AG04449 (cell line): ENCODE measurements around the gene SCGB1A1.

Source experiments
- CTCF ChIA-PET: fragments of 350-600 bp; formaldehyde crosslinking; extraction: SDS; loops from one replicate; lab custom pipeline; 2021; ENCODE audit warnings: antibody characterized with exemption; lab: Yijun Ruan, JAX
- POLR2A ChIA-PET: fragments of 400-600, 350-600 bp; formaldehyde crosslinking; extraction: SDS; loops from one replicate; lab custom pipeline; 2020; ENCODE audit warnings: antibody characterized with exemption, inconsistent platforms; lab: Yijun Ruan, JAX
- DNase-seq: peaks from one replicate; pipeline ENCODE4 v3.0.0-alpha.2; 2010; ENCODE audit warnings: low read depth, low spot score
- H3K4me3 ChIP-seq: 2 replicates; pipeline ENCODE4 v1.5.1; 2011; ENCODE audit warnings: low read depth, mild to moderate bottlenecking, control low read depth, low read length
- TF ChIP-seq, protein P1 (sequence below): IDR thresholded peaks from one replicate; pipeline ENCODE4 v1.5.1; 2011; ENCODE audit warnings: mild to moderate bottlenecking, moderate library complexity, low read length, control low read depth, inconsistent platforms; ENCODE audit not compliant: insufficient read depth; ENCODE audit errors: missing control alignments

The SCGB1A1 gene

DNA sequence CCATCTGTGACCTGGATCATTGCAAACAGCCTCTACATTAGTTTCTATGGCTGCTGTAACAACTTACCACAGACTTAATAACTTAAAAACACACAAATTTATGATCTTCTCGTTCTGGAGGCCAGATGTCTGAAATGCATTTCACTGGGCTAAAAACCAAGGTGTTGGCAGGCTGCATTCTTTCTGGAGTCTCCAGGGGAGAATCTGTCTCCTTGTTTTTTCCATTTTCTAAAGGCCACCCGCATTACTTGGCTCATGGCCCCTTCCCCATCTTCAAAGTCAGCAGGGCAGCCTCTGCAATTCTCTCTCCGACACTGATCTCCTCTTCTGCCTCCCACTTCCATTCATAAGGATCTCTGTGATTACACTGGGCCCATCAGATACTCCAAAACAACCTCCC lies 11.6 kb downstream of the SCGB1A1 start:
- ChIA-PET CTCF (interaction anchor here (13.8 to 16.0 kb wide), 2 partner anchors 110 to 128 kb away, joined by 320 to 337 read pairs; partner anchors contain the start of gene AHNAK), POLR2A (interaction anchor here (1.2 kb wide), 1 partner anchor 144 kb away, joined by 3 read pairs; the partner anchor contains the start of gene EEF1G)
- TF ChIP-seq, protein P1, sequence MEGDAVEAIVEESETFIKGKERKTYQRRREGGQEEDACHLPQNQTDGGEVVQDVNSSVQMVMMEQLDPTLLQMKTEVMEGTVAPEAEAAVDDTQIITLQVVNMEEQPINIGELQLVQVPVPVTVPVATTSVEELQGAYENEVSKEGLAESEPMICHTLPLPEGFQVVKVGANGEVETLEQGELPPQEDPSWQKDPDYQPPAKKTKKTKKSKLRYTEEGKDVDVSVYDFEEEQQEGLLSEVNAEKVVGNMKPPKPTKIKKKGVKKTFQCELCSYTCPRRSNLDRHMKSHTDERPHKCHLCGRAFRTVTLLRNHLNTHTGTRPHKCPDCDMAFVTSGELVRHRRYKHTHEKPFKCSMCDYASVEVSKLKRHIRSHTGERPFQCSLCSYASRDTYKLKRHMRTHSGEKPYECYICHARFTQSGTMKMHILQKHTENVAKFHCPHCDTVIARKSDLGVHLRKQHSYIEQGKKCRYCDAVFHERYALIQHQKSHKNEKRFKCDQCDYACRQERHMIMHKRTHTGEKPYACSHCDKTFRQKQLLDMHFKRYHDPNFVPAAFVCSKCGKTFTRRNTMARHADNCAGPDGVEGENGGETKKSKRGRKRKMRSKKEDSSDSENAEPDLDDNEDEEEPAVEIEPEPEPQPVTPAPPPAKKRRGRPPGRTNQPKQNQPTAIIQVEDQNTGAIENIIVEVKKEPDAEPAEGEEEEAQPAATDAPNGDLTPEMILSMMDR: no peak
- DNase-seq: no peak
- H3K4me3 ChIP-seq: no peak overlapping the region

DNA sequence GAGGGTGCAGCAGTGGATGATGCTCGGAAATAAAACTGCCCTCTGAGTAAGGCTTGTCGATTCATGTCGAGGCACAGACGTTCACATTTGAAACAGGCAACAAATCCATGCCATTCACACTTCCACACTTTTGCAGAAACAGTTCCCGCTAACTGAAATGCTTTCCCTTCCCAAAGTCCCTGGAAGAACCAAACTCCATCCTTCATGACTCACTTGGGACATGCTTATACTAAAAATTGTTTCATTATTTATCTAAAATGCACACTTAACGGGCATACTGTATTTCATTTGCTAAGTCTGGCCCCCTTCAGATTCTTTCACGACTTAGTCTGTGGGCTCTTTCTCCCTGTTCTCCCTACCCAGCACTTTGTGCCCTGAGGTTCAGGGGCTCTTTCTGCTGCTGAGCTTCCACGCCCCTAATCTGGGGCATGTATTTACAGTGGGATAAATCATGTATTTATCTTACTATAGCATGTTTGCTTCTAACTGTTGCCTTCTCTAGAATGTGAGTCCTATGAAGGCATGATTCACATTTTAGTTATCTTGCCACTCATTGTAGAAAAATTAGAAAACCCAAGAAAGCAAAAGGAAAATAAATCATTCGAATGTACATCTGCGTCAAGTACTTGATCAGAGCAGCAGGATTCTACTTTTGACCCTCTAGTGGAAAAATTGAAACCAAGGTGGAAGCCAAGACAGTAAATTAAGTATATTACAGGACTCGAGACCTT lies 12.5 kb downstream of the SCGB1A1 start:
- peak; percentile 72 for DNase-seq
- TF ChIP-seq, protein P1: no peak
- ChIA-PET POLR2A (no interaction called here), CTCF (interaction anchor here (16.0 kb wide), 1 partner anchor 109 kb away, joined by 320 read pairs; the partner anchor contains the start of gene AHNAK)
- H3K4me3 ChIP-seq: no peak overlapping the region; the same call in none of the 2 replicates

DNA sequence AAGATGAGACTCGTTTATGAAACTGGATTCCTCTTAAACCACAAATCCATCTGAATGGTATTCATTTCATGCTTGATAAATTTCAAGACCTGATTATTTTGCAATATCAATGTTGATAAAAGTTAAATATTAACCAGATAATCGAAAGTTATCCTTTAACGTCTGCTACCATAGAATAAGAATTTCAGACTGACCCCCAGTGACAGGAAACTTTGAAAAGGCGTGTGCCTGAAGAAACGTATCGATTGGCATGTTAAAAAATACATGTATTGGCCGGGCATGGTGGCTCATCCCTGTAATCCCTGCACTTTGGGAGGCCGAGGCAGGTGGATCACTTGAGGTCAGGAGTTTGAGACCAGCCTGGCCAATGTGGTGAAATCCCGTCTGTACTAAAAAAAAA lies 13.9 kb downstream of the SCGB1A1 start:
- no peak for DNase-seq
- TF ChIP-seq, protein P1: no peak
- POLR2A ChIA-PET: no interaction called here
- CTCF ChIA-PET: interaction anchor here (1.2 kb wide), 1 partner anchor 9 kb away, joined by 3 read pairs; no protein-coding TSS in a partner anchor
- H3K4me3 ChIP-seq: no peak overlapping the region

DNA sequence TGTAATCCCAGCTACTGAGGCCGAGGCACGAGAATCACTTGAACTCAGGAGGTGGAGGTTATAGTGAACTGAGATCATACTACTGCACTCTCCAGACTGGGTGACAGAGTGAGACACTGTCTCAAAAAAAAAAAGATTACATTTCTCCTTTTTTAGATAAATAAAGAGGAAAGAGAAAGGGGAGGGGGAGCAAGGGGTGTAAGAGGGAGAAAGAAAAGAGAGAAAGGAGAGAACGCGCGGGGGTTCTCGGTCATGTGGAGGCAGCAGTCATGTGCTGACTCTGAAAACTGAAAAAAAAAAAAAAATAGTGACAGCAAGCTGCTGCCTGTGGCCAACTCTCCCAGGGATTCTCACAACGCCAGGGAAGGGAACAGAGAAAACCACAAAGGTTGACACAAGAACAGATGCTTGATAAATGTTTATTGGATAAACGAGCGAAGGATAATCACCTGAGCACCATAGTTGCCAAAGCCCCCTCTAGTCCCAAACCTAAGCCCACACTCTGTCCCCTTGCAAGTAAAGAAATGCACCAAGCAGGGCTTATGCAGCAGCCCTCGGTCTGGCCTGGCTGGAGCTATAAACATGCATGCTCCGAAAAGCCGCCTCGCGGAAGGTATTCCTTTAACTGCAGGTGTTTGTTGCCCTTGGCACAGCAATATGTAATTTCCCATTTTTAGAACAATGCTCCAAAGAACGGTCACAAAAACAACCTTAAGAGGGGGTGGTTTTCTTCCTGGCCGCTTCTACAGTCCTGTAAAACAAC lies 14.5 kb downstream of the SCGB1A1 start:
- ChIA-PET POLR2A (no interaction called here), CTCF (interaction anchor here (0.7 to 1.2 kb wide), 3 partner anchors 8 to 128 kb away, joined by 3 read pairs; no protein-coding TSS in a partner anchor)
- TF ChIP-seq, protein P1: no peak
- H3K4me3 ChIP-seq: no peak overlapping the region
- no peak for DNase-seq

DNA sequence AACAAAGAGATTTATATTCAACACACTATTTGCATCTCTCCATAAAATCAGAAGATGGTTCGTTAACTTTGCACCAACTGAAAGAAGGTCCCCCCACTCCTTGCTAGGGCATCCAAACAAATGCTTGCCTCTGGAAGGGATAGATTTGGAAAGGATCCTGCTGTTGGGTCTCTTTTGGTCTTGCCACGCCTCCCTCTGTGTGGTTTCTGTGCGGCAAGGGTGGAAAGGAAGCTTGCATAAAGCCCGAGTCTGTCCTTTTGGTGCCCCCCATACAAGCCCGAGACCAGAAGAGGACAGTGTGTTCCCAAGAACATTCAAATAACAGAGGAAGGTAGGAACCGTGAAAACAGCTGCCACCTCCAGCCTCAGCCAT lies 15.1 kb downstream of the SCGB1A1 start:
- ChIA-PET POLR2A (no interaction called here), CTCF (interaction anchor here (0.7 to 4.6 kb wide), 4 partner anchors 9 to 127 kb away, joined by 3 to 28 read pairs (median 4); no protein-coding TSS in a partner anchor)
- no peak overlapping the region for H3K4me3 ChIP-seq
- TF ChIP-seq, protein P1: no peak
- no peak for DNase-seq
